GM18502 (cell line): ENCODE measurements around the gene ANKRD13D.
"Not testable (repeated sequence)": the region's sequence is repeated elsewhere in the genome, so short reads cannot be mapped to it uniquely, and the experiment has no call there.

ENCODE experiments used
- ATAC-seq: cut with Tn5 transposase; IDR thresholded peaks from one replicate; pipeline ENCODE4 v1.9.1; 2021; ENCODE audit warnings: mild to moderate bottlenecking; ENCODE audit not compliant: unreplicated experiment, poor library complexity

The ANKRD13D gene

GRCh38 chr11:67314218-67314617 is 25.1 kb downstream of the ANKRD13D start:
- ATAC-seq: no peak

GRCh38 chr11:67315325-67315909 is 26.3 kb downstream of the ANKRD13D start:
- ATAC-seq: no peak

GRCh38 chr11:67316882-67317204 is 27.7 kb downstream of the ANKRD13D start:
- no peak for ATAC-seq

- peak; percentile 88 for ATAC-seq
Observed at GRCh38 chr11:67317205-67317887, 28.2 kb downstream of the ANKRD13D start.

DNA sequence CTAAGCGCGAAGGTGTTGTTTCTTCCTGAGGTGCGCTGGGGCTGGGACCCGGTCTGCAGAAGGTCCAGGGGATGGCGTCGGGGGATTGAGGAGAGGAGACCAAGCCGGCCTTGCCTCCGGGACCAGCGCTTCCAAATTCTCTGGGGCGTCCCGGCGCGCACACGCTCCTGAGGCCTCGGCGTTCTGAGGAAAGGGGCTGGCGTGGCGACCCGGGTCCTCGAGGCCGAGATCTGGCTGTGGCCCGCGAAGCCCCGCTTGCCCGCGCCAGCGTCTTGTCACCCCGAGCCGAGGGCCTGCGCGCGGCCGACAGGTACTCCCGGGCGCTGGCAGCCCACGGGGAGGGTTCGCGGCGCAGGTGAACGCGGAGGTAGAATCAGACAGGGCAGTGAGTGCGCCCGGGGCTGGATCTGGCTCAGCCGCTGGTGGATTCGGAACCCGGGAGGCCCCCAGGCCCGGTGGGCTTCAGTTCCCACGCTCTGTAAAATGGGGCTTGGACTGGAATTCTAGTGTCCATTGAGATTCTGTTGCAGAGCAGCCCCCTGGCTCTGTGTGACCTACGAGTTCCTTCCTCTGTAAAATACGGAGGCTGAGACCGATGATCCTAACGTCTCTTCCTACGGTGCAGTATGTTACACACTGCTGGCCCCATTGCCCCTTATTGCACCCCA is 28.9 kb downstream of the ANKRD13D start:
- ATAC-seq: peak; percentile 19

DNA sequence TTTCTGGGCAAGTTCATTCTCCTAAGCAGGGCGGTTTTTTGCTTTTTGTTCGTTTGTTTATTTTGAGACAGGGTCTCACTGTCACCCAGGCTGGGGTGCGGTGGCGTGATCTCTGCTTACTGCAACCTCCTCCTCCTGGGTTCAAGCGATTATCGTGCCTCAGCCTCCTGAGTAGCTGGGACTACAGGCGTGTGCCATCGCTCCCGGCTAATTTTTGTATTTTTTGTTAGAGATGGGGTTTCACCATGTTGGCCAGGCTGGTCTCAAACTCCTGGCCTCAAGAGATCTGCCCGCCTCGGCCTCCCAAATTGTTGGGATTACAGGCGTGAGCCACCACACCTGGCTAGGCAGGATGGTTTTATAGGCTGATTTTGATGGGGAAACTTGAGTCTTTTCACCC is 29.8 kb downstream of the ANKRD13D start:
- ATAC-seq: not testable (repeated sequence)

- ATAC-seq: no peak
Observed at GRCh38 chr11:67320011-67320410, 30.9 kb downstream of the ANKRD13D start.

DNA sequence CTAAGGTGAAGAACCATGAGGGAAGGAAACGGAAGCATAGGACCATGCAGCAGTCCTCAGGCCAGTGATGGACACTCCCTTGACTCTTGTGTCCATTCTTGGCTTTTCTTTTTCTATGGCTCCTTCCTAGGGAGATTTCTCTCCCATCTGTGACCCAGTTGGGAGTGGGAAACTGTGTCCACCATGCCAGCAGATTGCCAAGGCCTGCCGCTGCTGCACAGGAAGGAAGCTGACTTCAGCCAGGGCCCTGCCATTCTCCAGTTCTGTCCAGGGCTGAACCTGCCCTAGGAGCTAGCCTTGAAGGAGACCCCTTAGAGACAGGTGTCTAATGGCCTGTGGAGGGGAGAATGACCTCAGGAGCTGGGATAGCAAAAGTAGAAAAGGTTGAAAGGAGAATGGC is 31.6 kb downstream of the ANKRD13D start:
- ATAC-seq: no peak

- no peak for ATAC-seq
Observed at GRCh38 chr11:67321313-67321871, 32.3 kb downstream of the ANKRD13D start.

GRCh38 chr11:67322049-67322448 is 32.9 kb downstream of the ANKRD13D start:
- ATAC-seq: no peak

GRCh38 chr11:67323526-67323925 is 34.4 kb downstream of the ANKRD13D start:
- no peak for ATAC-seq

DNA sequence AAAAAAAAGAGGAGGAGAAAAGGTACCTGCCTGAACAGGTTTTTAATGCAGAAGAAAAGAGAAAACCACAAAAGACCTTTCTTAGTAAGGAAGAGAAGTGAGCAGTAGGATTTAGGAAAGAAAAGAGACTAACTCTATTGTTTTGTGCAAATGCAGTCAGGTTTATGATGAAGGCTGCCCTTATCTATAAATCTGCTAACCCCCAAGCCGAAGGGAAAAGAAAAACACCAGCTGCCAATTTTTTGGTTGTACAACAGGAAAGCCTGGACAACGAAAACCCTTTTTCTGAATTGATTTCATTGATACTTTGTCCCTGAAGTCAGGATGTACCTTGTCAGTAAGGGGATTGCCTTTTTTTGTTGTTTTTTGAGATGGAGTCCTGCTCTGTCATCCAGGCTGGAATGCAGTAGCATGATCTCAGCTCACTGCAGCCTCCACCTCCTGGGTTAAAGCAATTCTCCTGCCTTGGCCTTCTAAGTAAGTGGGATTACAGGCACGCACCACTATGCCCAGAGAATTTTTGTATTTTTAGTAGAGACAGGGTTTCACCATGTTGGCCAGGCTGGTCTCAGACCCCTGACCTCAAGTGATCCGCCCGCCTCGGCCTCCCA is 43.1 kb downstream of the ANKRD13D start:
- no peak for ATAC-seq

DNA sequence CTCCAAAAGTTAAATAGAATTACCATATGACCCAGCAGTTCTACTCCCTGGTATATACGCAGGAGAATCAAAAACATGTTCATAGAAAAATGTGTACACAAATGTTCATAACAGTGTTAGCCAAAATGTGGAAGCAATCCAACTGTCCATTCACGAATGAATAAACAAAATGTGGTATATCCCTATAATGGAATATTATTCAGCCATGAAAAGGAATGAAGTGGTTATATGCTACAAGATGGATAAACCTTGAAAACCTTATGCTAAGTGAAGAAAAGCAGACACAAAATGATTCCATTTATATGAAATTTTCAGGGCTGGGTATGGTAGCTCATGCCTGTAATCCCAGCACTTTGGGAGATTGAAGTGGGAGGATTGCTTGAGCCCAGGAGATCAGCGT is 48.2 kb downstream of the ANKRD13D start:
- no peak for ATAC-seq

DNA sequence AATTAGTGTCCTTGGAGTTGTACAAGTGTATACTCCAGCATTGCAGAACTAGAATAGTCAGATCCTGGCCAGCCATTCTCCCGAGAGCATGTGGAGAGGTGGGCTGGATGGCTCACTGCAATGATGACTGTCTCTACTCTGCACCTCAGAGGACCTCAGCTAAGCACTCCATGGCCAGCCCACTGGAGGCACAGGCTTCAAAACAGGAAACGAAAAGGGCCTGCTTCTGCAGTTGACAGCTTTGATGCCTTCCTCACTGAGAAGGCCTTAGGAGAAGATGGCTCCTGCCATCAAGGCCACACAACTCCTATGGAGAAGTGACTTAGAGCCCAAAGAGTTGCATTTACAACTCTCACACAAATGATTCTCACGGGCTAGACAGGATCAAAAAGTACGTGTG is 55.2 kb downstream of the ANKRD13D start:
- ATAC-seq: no peak

GRCh38 chr11:67345247-67345919 is 56.3 kb downstream of the ANKRD13D start:
- no peak for ATAC-seq

- ATAC-seq: no peak
Observed at GRCh38 chr11:67345920-67346819, 57.1 kb downstream of the ANKRD13D start.

- ATAC-seq: no peak
Observed at GRCh38 chr11:67347964-67348749, 59.1 kb downstream of the ANKRD13D start.

DNA sequence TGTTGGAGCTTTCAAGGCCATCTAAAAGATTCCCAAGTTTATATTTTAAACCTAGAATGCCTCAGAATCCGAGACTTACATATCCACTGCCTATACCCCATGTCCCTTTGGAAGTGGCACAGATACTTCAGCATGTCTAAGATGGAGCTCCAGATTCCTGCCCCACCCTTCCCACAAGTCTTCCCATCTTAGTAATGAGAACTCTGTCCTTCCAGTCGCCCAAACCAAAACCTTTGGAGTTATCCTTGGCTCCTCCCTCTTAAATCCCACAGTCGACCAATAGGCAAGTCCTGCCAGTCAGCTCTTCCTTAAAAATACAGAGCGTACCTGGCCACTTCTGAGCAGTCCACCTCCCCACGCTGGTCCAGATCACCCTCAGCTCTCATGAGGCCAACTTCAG is 59.9 kb downstream of the ANKRD13D start:
- ATAC-seq: no peak

DNA sequence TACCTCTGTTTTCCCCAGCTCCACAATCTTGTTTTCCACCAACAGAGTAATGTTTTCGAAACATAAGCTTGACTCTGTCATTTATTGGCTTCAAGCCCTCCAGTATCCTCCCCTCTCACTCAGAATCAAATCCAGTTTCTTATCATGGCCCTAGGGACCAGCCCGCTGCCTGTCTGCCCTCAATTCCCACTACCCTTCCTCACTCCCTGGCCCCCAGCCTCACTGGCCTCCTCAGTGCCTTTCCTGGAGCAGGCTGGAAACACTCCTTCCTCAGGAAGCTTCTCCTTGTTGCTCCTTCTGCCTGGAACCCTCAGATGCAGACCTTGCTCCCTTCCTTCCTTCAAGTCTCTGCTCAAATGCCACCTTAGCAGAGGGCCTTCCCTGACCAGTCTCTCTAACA is 60.4 kb downstream of the ANKRD13D start:
- no peak for ATAC-seq
